ENCODE measurements around the gene HPX.

Gene HPX

DNA sequence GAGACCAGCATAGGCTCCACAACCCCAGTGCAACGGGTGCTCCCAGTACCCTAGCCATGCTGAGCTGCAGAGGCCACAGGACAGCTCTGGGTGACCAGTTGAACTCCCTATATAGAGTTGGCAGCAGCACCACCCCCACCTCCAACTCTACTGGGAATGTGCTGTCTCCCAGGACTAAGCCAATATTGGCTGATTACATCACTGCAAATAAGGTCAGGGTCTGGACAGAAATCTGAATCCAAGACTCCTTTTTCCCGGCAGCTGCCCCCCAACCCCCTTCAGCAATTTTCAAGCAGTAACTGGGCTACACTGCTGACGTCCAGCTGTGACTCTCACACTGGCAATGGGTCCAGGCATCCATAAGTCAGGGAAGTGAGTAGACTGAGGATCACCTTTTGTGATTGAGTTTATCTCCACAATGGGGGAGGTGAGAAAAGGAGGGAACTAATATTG is at the start of gene HPX:
Gene HPX, minus strand, starts transcription at position 82 of the 453 bp plus-strand sequence. Its CDS starts 24 bp downstream, at position 58.
- no peak for DNase-seq

DNA sequence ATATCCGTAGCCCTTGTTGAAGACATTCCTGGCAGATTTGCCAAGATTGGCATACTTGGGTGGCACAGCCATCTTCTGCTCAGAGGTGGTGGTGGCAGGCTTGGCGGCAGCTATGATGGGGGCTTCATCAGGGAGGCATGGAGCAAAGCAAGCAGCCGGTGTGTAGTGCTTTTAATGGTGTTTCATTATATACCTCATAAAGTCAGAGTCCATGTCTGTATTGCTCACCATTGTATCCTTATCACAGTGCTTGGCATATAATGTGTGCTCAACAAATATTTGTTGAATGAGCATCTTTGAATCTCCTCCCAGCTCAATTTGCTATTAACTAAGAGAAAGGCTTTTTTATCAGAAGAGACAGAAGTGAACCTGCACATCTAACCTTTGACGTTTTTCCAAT is 48.5 kb upstream of the HPX start:
- DNase-seq: no peak

DNA sequence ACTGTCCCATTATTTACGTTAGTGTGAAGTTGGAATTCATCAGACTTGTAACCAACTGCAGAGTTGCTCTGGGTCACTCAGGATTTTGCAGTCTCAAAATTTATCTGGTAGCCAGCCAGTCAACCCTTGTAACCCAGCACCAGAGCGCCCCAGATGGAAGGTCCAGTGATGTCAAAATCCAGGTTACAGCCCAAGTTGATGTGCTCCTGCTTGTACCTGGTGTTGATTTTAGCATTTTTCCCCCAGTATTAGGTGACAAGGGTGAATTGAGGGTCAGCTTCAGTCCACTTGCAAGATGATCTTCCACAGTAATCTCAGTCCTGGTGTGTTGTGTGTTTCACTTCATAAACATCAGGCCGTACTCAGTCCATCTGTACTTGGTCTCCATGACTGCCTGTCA is 48.0 kb upstream of the HPX start:
- no peak for DNase-seq

GRCh38 chr11:6488342-6488741 is 47.6 kb upstream of the HPX start:
- no peak for DNase-seq

- no peak for DNase-seq
These were observed 46.2 kb upstream of the HPX start for GRCh38 chr11:6486938-6487337.

DNA sequence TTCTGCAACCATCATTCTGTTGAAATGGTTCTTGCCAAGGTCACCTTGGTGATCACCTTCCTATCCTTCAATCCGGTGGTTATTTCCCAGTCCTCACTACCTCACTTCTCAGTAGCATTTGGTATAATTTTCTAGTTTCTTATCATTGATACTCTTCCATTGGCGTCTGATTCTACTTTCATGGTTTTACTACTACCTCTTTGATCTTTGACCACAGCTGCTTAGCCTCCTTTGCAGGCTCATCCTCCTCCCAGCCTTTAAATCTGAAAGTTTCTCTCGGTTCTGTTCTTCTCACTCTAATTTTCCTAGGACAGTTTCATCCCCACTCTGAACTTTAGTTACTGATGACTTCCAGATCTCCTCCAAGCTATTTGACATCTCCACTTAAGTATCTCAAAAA is 45.5 kb upstream of the HPX start:
- DNase-seq: no peak

DNA sequence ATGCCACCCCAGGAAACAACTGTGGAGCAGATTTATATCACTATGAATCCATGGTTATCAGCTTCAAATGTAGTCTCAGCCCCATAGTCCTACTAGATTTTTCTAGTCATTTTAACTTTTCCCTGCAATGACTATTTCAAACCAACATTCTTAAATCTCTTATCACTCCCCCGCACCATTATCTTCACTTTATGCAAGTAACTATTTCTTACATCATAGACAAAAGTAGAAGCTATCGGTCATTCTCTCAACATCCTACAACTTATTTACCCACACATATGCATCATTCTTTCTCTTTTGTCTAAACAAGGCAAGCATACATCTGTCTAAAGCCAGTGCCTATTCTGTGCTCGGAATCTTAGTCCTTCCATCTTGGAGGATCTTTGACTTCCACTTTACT is 44.9 kb upstream of the HPX start:
- no peak for DNase-seq

GRCh38 chr11:6483015-6483414 is 42.2 kb upstream of the HPX start:
- no peak for DNase-seq

- DNase-seq: no peak
These were observed 41.7 kb upstream of the HPX start for GRCh38 chr11:6482441-6482840.

- no peak for DNase-seq
These were observed 41.1 kb upstream of the HPX start for GRCh38 chr11:6481924-6482275.

GRCh38 chr11:6481012-6481923 is 40.5 kb upstream of the HPX start, which contains the start of the genes ARFIP2 and TIMM10B:
Gene ARFIP2 (minus strand): TSS chr11:6481331. CDS start chr11:6480421, 910 bp downstream.
Gene TIMM10B (plus strand): TSS chr11:6481501. CDS start chr11:6481517, 16 bp downstream.
- peak; percentile 79 to 97 for DNase-seq

DNA sequence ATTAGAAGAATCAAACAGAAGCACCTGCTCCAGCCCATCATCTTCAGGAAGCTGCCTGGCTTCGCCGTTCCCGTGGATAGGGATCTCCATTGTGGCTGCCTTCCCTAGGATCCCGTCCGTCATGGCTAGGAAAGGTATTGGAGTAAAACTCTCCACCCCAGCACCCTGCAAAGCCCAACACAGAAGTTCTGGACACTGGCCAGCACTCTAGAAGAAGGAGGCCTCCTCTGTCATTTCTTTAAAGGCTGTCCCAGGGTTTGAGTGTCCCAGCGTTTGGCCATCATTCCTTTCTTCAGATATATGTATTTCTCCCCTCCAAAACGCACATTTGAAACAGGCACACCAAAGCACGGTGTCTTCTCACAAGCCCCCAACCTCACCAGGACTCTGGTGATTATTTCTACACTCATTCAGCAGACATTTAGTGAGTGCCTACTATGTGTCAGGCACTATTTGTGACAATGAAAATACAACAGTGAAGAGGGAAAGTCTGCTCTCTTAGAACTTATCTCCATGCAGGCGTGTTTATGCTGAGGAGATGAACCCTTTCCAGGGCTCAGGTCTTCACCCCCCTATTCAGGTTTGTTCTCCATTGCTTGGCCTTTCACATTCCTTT is 39.6 kb upstream of the HPX start:
- no peak for DNase-seq

- DNase-seq: no peak
These were observed 35.8 kb upstream of the HPX start for GRCh38 chr11:6476571-6476970.

GRCh38 chr11:6475936-6476335 is 35.1 kb upstream of the HPX start:
- DNase-seq: no peak

DNA sequence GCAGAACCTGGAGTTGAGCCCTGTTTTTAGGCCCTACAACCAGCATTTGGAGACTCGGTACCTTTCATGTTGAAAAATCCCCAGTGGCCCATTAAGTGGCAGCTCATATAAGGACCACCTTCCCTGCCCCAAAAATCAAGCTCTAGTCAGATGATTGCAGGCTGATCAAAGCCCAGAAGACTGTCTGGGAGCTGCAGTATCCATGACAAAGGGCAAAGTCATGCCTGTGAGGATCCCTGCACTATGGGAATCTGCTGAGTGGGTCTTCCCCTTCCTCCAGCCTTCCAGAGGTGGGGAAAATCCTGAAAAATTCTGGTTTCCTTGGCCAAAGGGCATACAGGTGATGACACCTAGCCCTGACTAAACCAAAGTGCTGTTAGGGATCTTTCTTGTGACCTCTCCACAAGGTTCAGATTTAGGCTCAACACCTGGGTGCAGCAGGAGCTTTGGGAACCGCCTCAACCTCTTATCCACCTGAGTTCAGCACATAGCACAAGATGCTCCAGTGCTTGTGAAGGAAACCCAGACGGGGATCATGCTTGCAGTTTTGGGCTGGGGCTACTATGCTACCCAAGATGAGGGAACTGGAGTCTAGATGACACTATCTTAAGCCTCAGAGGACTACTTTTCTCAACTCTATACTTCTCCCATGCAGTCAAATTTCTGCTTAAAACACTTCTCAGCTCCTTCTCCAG is 34.2 kb upstream of the HPX start:
- no peak for DNase-seq

GRCh38 chr11:6474413-6474792 is 33.6 kb upstream of the HPX start:
- no peak for DNase-seq

- peak; percentile 27 to 68 for DNase-seq
These were observed 32.9 kb upstream of the HPX start, which contains the start of gene TRIM3 for GRCh38 chr11:6473451-6474412. Gene TRIM3 (minus strand): TSS chr11:6473941. CDS start chr11:6465695, 8,246 bp downstream.

DNA sequence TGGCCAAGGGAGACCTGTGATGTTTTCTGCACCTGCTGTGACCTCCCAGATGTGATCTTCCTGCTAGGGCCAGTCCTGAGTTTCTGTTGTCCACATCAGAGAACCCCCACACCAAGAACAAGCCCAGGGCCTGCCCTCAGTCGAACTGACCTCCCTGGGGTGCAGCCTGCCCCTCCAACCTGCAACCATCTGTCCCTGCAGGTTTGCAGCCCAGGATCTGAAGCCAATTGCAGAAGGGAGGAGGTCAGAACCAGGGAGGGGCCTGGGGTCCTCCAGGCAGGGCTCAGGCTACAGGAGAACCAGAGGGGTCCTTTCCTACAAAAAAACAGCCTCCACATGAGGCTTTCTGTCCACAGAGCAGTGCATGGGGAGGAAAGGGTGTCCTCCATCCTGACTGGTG is 32.1 kb upstream of the HPX start:
- no peak for DNase-seq

- DNase-seq: no peak
These were observed 28.8 kb upstream of the HPX start for GRCh38 chr11:6469599-6469998.

DNA sequence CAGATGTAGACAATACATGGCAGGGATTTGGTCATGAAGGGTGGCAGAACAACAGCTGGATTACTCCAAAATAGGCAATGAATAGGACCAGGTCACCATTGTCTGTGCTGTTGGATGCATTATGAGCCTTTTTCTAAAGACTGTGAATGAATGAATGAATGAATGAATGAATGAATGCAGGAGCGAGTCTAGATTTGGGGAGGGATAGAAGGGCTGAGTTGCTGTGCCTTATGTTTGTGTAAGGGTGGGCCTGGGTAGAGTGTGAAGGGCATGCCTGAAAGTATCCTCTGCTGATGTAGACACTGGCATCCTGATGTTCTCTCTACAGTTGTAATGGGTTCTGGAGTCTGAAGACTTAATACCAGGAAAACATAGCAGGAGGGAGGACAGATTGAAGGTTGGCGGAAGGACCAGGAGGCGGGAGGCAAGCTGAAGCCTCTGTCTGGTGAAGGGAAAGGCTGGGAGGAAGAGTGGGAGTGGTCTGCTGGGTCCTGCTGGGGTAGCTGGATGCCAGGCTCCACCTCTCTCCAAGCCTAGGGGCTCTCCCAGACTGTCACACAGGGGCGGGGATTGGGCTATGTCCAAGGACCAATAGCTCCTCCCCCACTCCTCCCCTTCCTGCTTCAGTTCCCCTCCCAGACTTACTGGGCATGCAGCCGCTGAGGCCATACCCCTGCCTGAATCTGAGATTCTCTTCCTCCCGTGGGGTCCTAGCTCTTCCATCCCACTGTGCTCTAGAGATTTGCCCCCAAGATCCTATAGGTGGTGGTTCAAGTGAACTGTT is 28.1 kb upstream of the HPX start:
- no peak for DNase-seq

DNA sequence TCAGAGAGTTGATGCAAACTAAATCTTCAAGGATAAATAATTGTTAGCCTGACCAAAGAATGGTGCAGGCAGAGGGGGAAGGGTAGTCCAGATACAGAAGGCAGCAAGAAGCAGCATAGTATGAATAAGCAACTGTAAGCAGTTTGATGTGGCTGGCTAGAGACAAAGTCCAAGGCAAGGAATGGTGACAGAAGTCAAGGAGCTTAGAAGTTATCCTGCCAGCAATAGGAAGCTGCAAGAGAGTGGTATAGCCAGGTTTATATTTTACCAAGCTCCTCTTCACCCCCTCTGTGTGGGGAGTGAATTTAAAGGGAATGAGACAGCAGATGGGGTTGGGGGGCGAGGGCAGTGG is 18.3 kb upstream of the HPX start:
- DNase-seq: no peak
